ENCODE results near the gene CNNM1. TPM values are rescaled to one million over a fixed set of nuclear protein-coding genes. Genes with fewer than 3 reads are reported as not detected.

The CNNM1 gene
- total RNA-seq, 1 experiment from 2014 or later, result not detected

GRCh38 chr10:99339563-99340047, 10.4 kb downstream of the CNNM1 start:
- BruUV-seq (replicated peaks), result no TSS peak
- peaks cover 7% of the 10 kb centered on the region; the same call in 1 of the 2 replicates for H3K9me3 ChIP-seq
- ChIA-PET CTCF (no interaction called here), POLR2A (no interaction called here)
- no peaks in the 10 kb centered on the region for H3K36me3 Mint-ChIP-seq (ENCODE audit: insufficient read depth, unreplicated experiment)
- H3K27me3 Mint-ChIP-seq (ENCODE audit: insufficient read depth, unreplicated experiment), result no peaks in the 10 kb centered on the region
- no peak overlapping the region for H3K4me3 Mint-ChIP-seq (ENCODE audit: unreplicated experiment)
- TF ChIP-seq CTCF (IDR thresholded peaks at IDR 0.05; ENCODE audit: insufficient read depth in 1 of 2, low read depth in 1 of 2, low read length in 1 of 2, severe bottlenecking in 1 of 2, unreplicated experiment in 1 of 2), result no peak
- H3K4me1 Mint-ChIP-seq (ENCODE audit: low read depth, unreplicated experiment), result peaks cover 14% of the 10 kb centered on the region
- DNase-seq, result no peak
- H3K9me3 Mint-ChIP-seq (ENCODE audit: unreplicated experiment), result peaks cover 8% of the 10 kb centered on the region
- no peak overlapping the region for H3K4me3 ChIP-seq (ENCODE audit: low read depth, low read length)
- intact Hi-C loops (cut with micrococcal nuclease; ENCODE audit: unreplicated experiment), result no loop called here
- H3K4me1 ChIP-seq, result peaks cover 8% of the 10 kb centered on the region
- no peak overlapping the region for H3K27ac Mint-ChIP-seq (ENCODE audit: unreplicated experiment)
- no peaks in the 10 kb centered on the region for H3K27me3 ChIP-seq (replicated peaks; ENCODE audit: control insufficient read depth, insufficient read depth, low read length)
- no peaks in the 10 kb centered on the region for H3K36me3 ChIP-seq (ENCODE audit: control insufficient read depth, insufficient read depth, low read length)

GRCh38 chr10:99340650-99341049, 11.5 kb downstream of the CNNM1 start:
- Mint-ChIP-seq H3K4me1 (ENCODE audit: low read depth, unreplicated experiment) (peaks cover 16% of the 10 kb centered on the region), H3K36me3 (ENCODE audit: insufficient read depth, unreplicated experiment) (no peaks in the 10 kb centered on the region), H3K9me3 (ENCODE audit: unreplicated experiment) (peaks cover 8% of the 10 kb centered on the region), H3K27ac (ENCODE audit: unreplicated experiment) (no peak overlapping the region), H3K27me3 (ENCODE audit: insufficient read depth, unreplicated experiment) (no peaks in the 10 kb centered on the region), H3K4me3 (ENCODE audit: unreplicated experiment) (no peak overlapping the region)
- DNase-seq, result no peak
- Histone ChIP-seq H3K9me3 (peaks cover 7% of the 10 kb centered on the region; the same call in 1 of the 2 replicates), H3K4me3 (ENCODE audit: low read depth, low read length) (no peak overlapping the region), H3K27me3 (replicated peaks; ENCODE audit: control insufficient read depth, insufficient read depth, low read length) (no peaks in the 10 kb centered on the region), H3K4me1 (peaks cover 8% of the 10 kb centered on the region), H3K36me3 (ENCODE audit: control insufficient read depth, insufficient read depth, low read length) (no peaks in the 10 kb centered on the region)
- intact Hi-C loops (cut with micrococcal nuclease; ENCODE audit: unreplicated experiment), result no loop called here
- CTCF ChIA-PET, result no interaction called here
- POLR2A ChIA-PET, result no interaction called here
- no TSS peak for BruUV-seq (replicated peaks)
- no peak for TF ChIP-seq CTCF (IDR thresholded peaks at IDR 0.05; ENCODE audit: insufficient read depth in 1 of 2, low read depth in 1 of 2, low read length in 1 of 2, severe bottlenecking in 1 of 2, unreplicated experiment in 1 of 2)

GRCh38 chr10:99341248-99341647, 12.1 kb downstream of the CNNM1 start:
- no peaks in the 10 kb centered on the region for H3K27me3 Mint-ChIP-seq (ENCODE audit: insufficient read depth, unreplicated experiment)
- peaks cover 16% of the 10 kb centered on the region for H3K4me1 Mint-ChIP-seq (ENCODE audit: low read depth, unreplicated experiment)
- peaks cover 8% of the 10 kb centered on the region for H3K9me3 Mint-ChIP-seq (ENCODE audit: unreplicated experiment)
- Histone ChIP-seq H3K4me1 (peaks cover 8% of the 10 kb centered on the region), H3K27me3 (replicated peaks; ENCODE audit: control insufficient read depth, insufficient read depth, low read length) (no peaks in the 10 kb centered on the region), H3K4me3 (ENCODE audit: low read depth, low read length) (no peak overlapping the region), H3K9me3 (peaks cover 7% of the 10 kb centered on the region; the same call in 1 of the 2 replicates), H3K36me3 (ENCODE audit: control insufficient read depth, insufficient read depth, low read length) (no peaks in the 10 kb centered on the region)
- ChIA-PET POLR2A (no interaction called here), CTCF (no interaction called here)
- no peak for DNase-seq
- H3K4me3 Mint-ChIP-seq (ENCODE audit: unreplicated experiment), result no peak overlapping the region
- intact Hi-C loops (cut with micrococcal nuclease; ENCODE audit: unreplicated experiment), result no loop called here
- H3K27ac Mint-ChIP-seq (ENCODE audit: unreplicated experiment), result no peak overlapping the region
- no peaks in the 10 kb centered on the region for H3K36me3 Mint-ChIP-seq (ENCODE audit: insufficient read depth, unreplicated experiment)
- TF ChIP-seq CTCF (IDR thresholded peaks at IDR 0.05; ENCODE audit: insufficient read depth in 1 of 2, low read depth in 1 of 2, low read length in 1 of 2, severe bottlenecking in 1 of 2, unreplicated experiment in 1 of 2), result no peak
- no TSS peak for BruUV-seq (replicated peaks)
